Parathyroid adenoma (tissue), 2 donors: Measurements from ENCODE around the gene HSF5.

Source experiments
- H2AFZ ChIP-seq: fragments of 300-600 bp; sonication (generic); one replicate; pipeline ENCODE4 v1.7.0; 2017; ENCODE audit warnings: antibody characterized with exemption, mild to moderate bottlenecking
- H3K27ac ChIP-seq: fragments of 300-600 bp; sonication (generic); one replicate; pipeline ENCODE4 v1.7.0; 2017
- H3K27me3 ChIP-seq: fragments of 300-600 bp; sonication (generic); one replicate; pipeline ENCODE4 v1.7.0; 2017; ENCODE audit warnings: low read length; ENCODE audit not compliant: control insufficient read depth, insufficient read depth
- H3K36me3 ChIP-seq: fragments of 300-600 bp; sonication (generic); one replicate; pipeline ENCODE4 v1.7.0; 2017; ENCODE audit warnings: low read length; ENCODE audit not compliant: control insufficient read depth, insufficient read depth
- H3K4me1 ChIP-seq: fragments of 300-600 bp; sonication (generic); one replicate; pipeline ENCODE4 v1.7.0; 2017; ENCODE audit warnings: control low read depth
- H3K4me2 ChIP-seq: fragments of 300-600 bp; sonication (generic); one replicate; pipeline ENCODE4 v1.7.0; 2017; ENCODE audit warnings: low read length
- H3K4me3 ChIP-seq: fragments of 300-600 bp; sonication (generic); one replicate; pipeline ENCODE4 v1.7.0; 2017; ENCODE audit warnings: low read depth, low read length
- H3K79me2 ChIP-seq: fragments of 300-600 bp; sonication (generic); one replicate; pipeline ENCODE4 v1.7.0; 2017; ENCODE audit warnings: control low read depth
- H3K9ac ChIP-seq: fragments of 300-600 bp; sonication (generic); one replicate; pipeline ENCODE4 v1.7.0; 2017; ENCODE audit warnings: mild to moderate bottlenecking
- H3K9me3 ChIP-seq: fragments of 300-600 bp; sonication (generic); one replicate; pipeline ENCODE4 v1.7.0; 2017; ENCODE audit warnings: low read length; ENCODE audit not compliant: control insufficient read depth
- CTCF ChIP-seq: fragments of 300-600 bp; sonication (generic); IDR thresholded peaks from one replicate; pipeline ENCODE4 v1.7.0; 2017; ENCODE audit warnings: antibody characterized with exemption, mild to moderate bottlenecking
- donor health status: primary hyperparathyroidism.

HSF5 gene

GRCh38 chr17:58382872-58383242, 105.4 kb downstream of the HSF5 start:
- H3K36me3 ChIP-seq, result no peaks in the 10 kb centered on the region
- H2AFZ ChIP-seq, result peak overlapping the region; percentile 8
- H3K4me3 ChIP-seq, result no peak overlapping the region
- H3K9ac ChIP-seq, result no peak overlapping the region
- no peaks in the 10 kb centered on the region for H3K9me3 ChIP-seq
- no peaks in the 10 kb centered on the region for H3K27me3 ChIP-seq
- no peak overlapping the region for H3K27ac ChIP-seq
- peaks cover 59% of the 10 kb centered on the region for H3K4me1 ChIP-seq
- H3K79me2 ChIP-seq, result no peaks in the 10 kb centered on the region
- TF ChIP-seq CTCF, result no peak
- H3K4me2 ChIP-seq, result no peak overlapping the region

- Histone ChIP-seq H3K4me1 (peaks cover 56% of the 10 kb centered on the region), H3K27ac (peak overlapping the region; percentile 12), H3K9me3 (no peaks in the 10 kb centered on the region), H3K9ac (no peak overlapping the region), H3K27me3 (no peaks in the 10 kb centered on the region), H3K36me3 (no peaks in the 10 kb centered on the region), H3K79me2 (no peaks in the 10 kb centered on the region), H3K4me2 (peak overlapping the region; percentile 2), H2AFZ (peak overlapping the region; percentile 8), H3K4me3 (peak overlapping the region; percentile 6)
- no peak for TF ChIP-seq CTCF
Measured at GRCh38 chr17:58382108-58382871, 105.9 kb downstream of the HSF5 start.

GRCh38 chr17:58381124-58382035, 106.8 kb downstream of the HSF5 start:
- H3K4me1 ChIP-seq, result peaks cover 59% of the 10 kb centered on the region
- no peak for TF ChIP-seq CTCF
- H3K36me3 ChIP-seq, result no peaks in the 10 kb centered on the region
- no peaks in the 10 kb centered on the region for H3K27me3 ChIP-seq
- no peaks in the 10 kb centered on the region for H3K79me2 ChIP-seq
- H3K4me3 ChIP-seq, result no peak overlapping the region
- H3K4me2 ChIP-seq, result no peak overlapping the region
- H3K9ac ChIP-seq, result no peak overlapping the region
- H3K27ac ChIP-seq, result no peak overlapping the region
- H2AFZ ChIP-seq, result no peak overlapping the region
- H3K9me3 ChIP-seq, result no peaks in the 10 kb centered on the region

GRCh38 chr17:58380207-58381123, 107.7 kb downstream of the HSF5 start:
- Histone ChIP-seq H3K9me3 (no peaks in the 10 kb centered on the region), H3K27ac (peak overlapping the region; percentile 58), H3K27me3 (no peaks in the 10 kb centered on the region), H3K36me3 (no peaks in the 10 kb centered on the region), H3K79me2 (no peaks in the 10 kb centered on the region), H3K4me3 (no peak overlapping the region), H2AFZ (no peak overlapping the region), H3K9ac (no peak overlapping the region), H3K4me2 (no peak overlapping the region), H3K4me1 (peaks cover 58% of the 10 kb centered on the region)
- TF ChIP-seq CTCF, result no peak
